WTC11 (cell line): ENCODE measurements around the gene ZMYND12.

ENCODE experiments used
- RELA ChIP-seq: sonication (generic); formaldehyde crosslinking; IDR thresholded peaks from 2 replicates; pipeline ENCODE4 v1.8.1; 2022; ENCODE audit warnings: missing genetic modification reagents, mild to moderate bottlenecking, borderline replicate concordance
- ZNF396 ChIP-seq: fragments of 250-450 bp; sonication (Bioruptor Pico); IDR thresholded peaks from 2 replicates; pipeline ENCODE4 v1.8.0; 2021; ENCODE audit warnings: mild to moderate bottlenecking, moderate library complexity, borderline replicate concordance
- TF ChIP-seq, protein P1 (sequence below): fragments of 200-600 bp; IDR thresholded peaks from 2 replicates; pipeline ENCODE4 v1.8.0; 2022; ENCODE audit warnings: antibody characterized with exemption
- TF ChIP-seq, protein P2 (sequence below): sonication (generic); formaldehyde crosslinking; IDR thresholded peaks from 2 replicates; pipeline ENCODE4 v1.8.1; 2022; ENCODE audit warnings: low read depth, missing genetic modification reagents, borderline replicate concordance
- TF ChIP-seq, protein P3 (sequence below): sonication (generic); formaldehyde crosslinking; IDR thresholded peaks from 2 replicates; pipeline ENCODE4 v1.8.1; 2023; ENCODE audit warnings: mild to moderate bottlenecking, missing genetic modification reagents, borderline replicate concordance

DNA sequence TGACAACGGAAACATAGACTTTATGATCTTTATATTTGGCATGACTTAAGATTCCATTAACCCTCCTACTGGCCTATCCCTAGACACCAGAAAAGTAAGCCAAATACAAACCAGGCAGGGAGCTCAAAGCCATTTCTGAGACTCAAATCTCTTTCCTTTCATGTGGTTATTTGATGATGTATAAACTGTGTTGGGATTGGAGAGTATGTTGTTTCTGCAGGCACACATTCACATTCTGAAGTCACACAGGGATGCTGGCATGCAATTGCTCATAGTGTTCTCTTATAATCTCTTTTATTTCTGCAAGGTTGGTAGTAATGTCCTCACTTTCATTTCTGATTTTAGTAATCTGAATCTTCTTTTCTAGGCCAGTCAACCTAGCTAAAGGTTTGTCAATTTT, 5.8 kb downstream of the ZMYND12 start:
- TF ChIP-seq ZNF396 (no peak), RELA (CRISPR knock-in tag) (no peak)
- TF ChIP-seq, protein P1, sequence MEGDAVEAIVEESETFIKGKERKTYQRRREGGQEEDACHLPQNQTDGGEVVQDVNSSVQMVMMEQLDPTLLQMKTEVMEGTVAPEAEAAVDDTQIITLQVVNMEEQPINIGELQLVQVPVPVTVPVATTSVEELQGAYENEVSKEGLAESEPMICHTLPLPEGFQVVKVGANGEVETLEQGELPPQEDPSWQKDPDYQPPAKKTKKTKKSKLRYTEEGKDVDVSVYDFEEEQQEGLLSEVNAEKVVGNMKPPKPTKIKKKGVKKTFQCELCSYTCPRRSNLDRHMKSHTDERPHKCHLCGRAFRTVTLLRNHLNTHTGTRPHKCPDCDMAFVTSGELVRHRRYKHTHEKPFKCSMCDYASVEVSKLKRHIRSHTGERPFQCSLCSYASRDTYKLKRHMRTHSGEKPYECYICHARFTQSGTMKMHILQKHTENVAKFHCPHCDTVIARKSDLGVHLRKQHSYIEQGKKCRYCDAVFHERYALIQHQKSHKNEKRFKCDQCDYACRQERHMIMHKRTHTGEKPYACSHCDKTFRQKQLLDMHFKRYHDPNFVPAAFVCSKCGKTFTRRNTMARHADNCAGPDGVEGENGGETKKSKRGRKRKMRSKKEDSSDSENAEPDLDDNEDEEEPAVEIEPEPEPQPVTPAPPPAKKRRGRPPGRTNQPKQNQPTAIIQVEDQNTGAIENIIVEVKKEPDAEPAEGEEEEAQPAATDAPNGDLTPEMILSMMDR: no peak
- TF ChIP-seq, protein P2, sequence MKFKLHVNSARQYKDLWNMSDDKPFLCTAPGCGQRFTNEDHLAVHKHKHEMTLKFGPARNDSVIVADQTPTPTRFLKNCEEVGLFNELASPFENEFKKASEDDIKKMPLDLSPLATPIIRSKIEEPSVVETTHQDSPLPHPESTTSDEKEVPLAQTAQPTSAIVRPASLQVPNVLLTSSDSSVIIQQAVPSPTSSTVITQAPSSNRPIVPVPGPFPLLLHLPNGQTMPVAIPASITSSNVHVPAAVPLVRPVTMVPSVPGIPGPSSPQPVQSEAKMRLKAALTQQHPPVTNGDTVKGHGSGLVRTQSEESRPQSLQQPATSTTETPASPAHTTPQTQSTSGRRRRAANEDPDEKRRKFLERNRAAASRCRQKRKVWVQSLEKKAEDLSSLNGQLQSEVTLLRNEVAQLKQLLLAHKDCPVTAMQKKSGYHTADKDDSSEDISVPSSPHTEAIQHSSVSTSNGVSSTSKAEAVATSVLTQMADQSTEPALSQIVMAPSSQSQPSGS (CRISPR knock-in tag): no peak
- TF ChIP-seq, protein P3, sequence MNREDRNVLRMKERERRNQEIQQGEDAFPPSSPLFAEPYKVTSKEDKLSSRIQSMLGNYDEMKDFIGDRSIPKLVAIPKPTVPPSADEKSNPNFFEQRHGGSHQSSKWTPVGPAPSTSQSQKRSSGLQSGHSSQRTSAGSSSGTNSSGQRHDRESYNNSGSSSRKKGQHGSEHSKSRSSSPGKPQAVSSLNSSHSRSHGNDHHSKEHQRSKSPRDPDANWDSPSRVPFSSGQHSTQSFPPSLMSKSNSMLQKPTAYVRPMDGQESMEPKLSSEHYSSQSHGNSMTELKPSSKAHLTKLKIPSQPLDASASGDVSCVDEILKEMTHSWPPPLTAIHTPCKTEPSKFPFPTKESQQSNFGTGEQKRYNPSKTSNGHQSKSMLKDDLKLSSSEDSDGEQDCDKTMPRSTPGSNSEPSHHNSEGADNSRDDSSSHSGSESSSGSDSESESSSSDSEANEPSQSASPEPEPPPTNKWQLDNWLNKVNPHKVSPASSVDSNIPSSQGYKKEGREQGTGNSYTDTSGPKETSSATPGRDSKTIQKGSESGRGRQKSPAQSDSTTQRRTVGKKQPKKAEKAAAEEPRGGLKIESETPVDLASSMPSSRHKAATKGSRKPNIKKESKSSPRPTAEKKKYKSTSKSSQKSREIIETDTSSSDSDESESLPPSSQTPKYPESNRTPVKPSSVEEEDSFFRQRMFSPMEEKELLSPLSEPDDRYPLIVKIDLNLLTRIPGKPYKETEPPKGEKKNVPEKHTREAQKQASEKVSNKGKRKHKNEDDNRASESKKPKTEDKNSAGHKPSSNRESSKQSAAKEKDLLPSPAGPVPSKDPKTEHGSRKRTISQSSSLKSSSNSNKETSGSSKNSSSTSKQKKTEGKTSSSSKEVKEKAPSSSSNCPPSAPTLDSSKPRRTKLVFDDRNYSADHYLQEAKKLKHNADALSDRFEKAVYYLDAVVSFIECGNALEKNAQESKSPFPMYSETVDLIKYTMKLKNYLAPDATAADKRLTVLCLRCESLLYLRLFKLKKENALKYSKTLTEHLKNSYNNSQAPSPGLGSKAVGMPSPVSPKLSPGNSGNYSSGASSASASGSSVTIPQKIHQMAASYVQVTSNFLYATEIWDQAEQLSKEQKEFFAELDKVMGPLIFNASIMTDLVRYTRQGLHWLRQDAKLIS (CRISPR knock-in tag): no peak
